SK-N-SH treated with all-trans-retinoic acid at 6 μM for 48 hours (cell line): ENCODE data around the gene DLX1.

Source experiments
- ATAC-seq: fragments of 200-7000 bp; cut with Tn5 transposase; 3 replicates; pipeline ENCODE4 v1.9.1; 2020; ENCODE audit warnings: mild to moderate bottlenecking, moderate library complexity
- ARNTL ChIP-seq: fragments of 450-650 bp; formaldehyde crosslinking; IDR thresholded peaks from 2 replicates; pipeline ENCODE4 v1.5.0; 2020; ENCODE audit warnings: low read depth, mild to moderate bottlenecking, moderate library complexity, borderline replicate concordance
- BACH2 ChIP-seq: fragments of 250-450 bp; sonication (Bioruptor Pico); IDR thresholded peaks from 2 replicates; pipeline ENCODE4 v1.9.0; 2021; ENCODE audit warnings: mild to moderate bottlenecking, borderline replicate concordance
- CSDC2 ChIP-seq: fragments of 250-450 bp; sonication (Bioruptor Pico); IDR thresholded peaks from 2 replicates; pipeline ENCODE4 v1.5.0; 2020; ENCODE audit warnings: mild to moderate bottlenecking, moderate library complexity
- ESRRG ChIP-seq: fragments of 250-450 bp; sonication (Bioruptor Pico); IDR thresholded peaks from 2 replicates; pipeline ENCODE4 v1.6.1; 2021; ENCODE audit warnings: mild to moderate bottlenecking
- GLIS3 ChIP-seq: fragments of 250-450 bp; sonication (Bioruptor Pico); IDR thresholded peaks from 2 replicates; pipeline ENCODE4 v1.5.0; 2020; ENCODE audit warnings: mild to moderate bottlenecking, moderate library complexity
- ISL1 ChIP-seq: fragments of 250-450 bp; sonication (Bioruptor Pico); IDR thresholded peaks from 2 replicates; pipeline ENCODE4 v2.1.2; 2022; ENCODE audit warnings: mild to moderate bottlenecking, moderate library complexity
- OSR1 ChIP-seq: fragments of 250-450 bp; sonication (Bioruptor Pico); IDR thresholded peaks from 2 replicates; pipeline ENCODE4 v1.8.0; 2022; ENCODE audit warnings: moderate library complexity, mild to moderate bottlenecking, inconsistent platforms
- PPARA ChIP-seq: fragments of 250-450 bp; sonication (Bioruptor Pico); IDR thresholded peaks from 2 replicates; pipeline ENCODE4 v1.5.0; 2020; ENCODE audit warnings: mild to moderate bottlenecking, borderline replicate concordance
- RARB ChIP-seq: fragments of 250-450 bp; sonication (Bioruptor Pico); IDR thresholded peaks from 2 replicates; pipeline ENCODE4 v1.8.0; 2021; ENCODE audit warnings: mild to moderate bottlenecking, moderate library complexity
- SNAI2 ChIP-seq: fragments of 250-450 bp; sonication (Bioruptor Pico); IDR thresholded peaks from 2 replicates; pipeline ENCODE4 v1.5.0; 2020; ENCODE audit warnings: mild to moderate bottlenecking, moderate library complexity
- TCF4 ChIP-seq: fragments of 250-450 bp; sonication (Bioruptor Pico); IDR thresholded peaks from 2 replicates; pipeline ENCODE4 v1.8.0; 2021; ENCODE audit warnings: mild to moderate bottlenecking, moderate library complexity, borderline replicate concordance
- TOX ChIP-seq: fragments of 250-450 bp; sonication (Bioruptor Pico); IDR thresholded peaks from 2 replicates; pipeline ENCODE4 v1.8.0; 2021; ENCODE audit warnings: mild to moderate bottlenecking, moderate library complexity, borderline replicate concordance
- ZC3H10 ChIP-seq: fragments of 250-450 bp; sonication (Bioruptor Pico); IDR thresholded peaks from 2 replicates; pipeline ENCODE4 v1.5.1; 2021; ENCODE audit warnings: mild to moderate bottlenecking, moderate library complexity
- ZFP3 ChIP-seq: fragments of 250-450 bp; sonication (Bioruptor Pico); IDR thresholded peaks from 2 replicates; pipeline ENCODE4 v1.5.0; 2020; ENCODE audit warnings: mild to moderate bottlenecking, moderate library complexity
- ZFP30 ChIP-seq: fragments of 450-650 bp; formaldehyde crosslinking; IDR thresholded peaks from 2 replicates; pipeline ENCODE4 v1.5.0; 2022; ENCODE audit warnings: mild to moderate bottlenecking, moderate library complexity
- ZNF565 ChIP-seq: fragments of 450-650 bp; formaldehyde crosslinking; conservative IDR thresholded peaks from 2 replicates; pipeline ENCODE4 v1.5.0; 2020; ENCODE audit warnings: low read depth, mild to moderate bottlenecking, moderate library complexity
- ZNF70 ChIP-seq: fragments of 450-650 bp; formaldehyde crosslinking; IDR thresholded peaks from 2 replicates; pipeline ENCODE4 v1.5.0; 2020; ENCODE audit warnings: mild to moderate bottlenecking, moderate library complexity
- TF ChIP-seq, protein P1 (sequence below): fragments of 250-450 bp; sonication (Bioruptor Pico); IDR thresholded peaks from 2 replicates; pipeline ENCODE4 v1.8.0; 2021; ENCODE audit warnings: low read depth, mild to moderate bottlenecking, moderate library complexity, borderline replicate concordance
- TF ChIP-seq, protein P2 (sequence below): fragments of 250-450 bp; sonication (Bioruptor Pico); IDR thresholded peaks from 2 replicates; pipeline ENCODE4 v1.8.0; 2020; ENCODE audit warnings: mild to moderate bottlenecking, moderate library complexity, borderline replicate concordance
- TF ChIP-seq, protein P3 (sequence below): fragments of 250-450 bp; sonication (Bioruptor Pico); IDR thresholded peaks from 2 replicates; pipeline ENCODE4 v1.5.0; 2020; ENCODE audit warnings: mild to moderate bottlenecking, moderate library complexity
- TF ChIP-seq, protein P4 (sequence below): fragments of 250-450 bp; sonication (Bioruptor Pico); IDR thresholded peaks from 2 replicates; pipeline ENCODE4 v1.5.1; 2021; ENCODE audit warnings: mild to moderate bottlenecking, moderate library complexity

Gene DLX1

DNA sequence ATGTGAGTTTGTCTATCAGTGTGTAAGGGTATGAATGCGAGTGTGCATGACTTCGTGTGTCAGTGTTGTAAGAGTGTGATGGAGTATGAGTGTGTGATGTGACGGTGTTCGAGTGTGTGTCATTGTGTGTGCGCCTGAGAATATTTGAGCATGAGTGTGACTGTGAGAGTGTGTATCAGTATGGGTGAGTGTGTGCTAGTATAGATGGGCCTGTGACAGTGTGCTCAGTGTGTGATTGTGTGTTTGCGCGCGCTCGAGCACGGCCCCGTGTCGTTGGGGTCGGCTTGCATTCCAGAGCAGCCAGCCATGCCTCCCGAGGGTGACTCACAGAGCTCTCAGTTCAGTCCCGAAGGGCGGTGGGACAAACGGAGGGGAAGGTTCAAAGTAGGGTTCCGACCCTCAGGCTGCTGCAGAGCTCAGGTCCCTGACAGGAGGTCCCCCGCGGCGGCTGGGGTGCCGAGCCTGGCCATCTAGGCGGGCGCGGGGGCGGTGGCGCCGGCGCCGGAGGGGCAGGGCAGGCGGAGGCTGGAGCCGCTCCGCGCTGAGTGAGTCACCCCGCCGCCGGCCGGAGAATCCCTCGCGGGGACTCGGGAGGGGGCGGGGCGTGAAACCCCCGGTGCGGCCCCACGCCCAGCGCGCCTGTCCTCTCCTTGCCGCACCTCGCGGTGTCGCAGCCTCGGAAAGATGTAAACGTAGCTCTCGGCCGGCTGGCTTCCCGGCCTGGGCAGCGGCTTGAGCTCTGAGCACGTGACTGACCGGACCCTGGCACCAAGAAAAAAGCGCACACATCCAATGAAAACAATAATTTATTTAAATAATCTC is 13.6 kb downstream of the DLX1 start:
- peak; percentile 23 for ATAC-seq
- TF ChIP-seq RARB (CRISPR knock-in tag) (no peak), SNAI2 (CRISPR knock-in tag) (no peak), ESRRG (CRISPR knock-in tag) (no peak), TCF4 (no peak), ZNF70 (CRISPR knock-in tag) (no peak), BACH2 (CRISPR knock-in tag) (no peak), PPARA (no peak), TOX (no peak), OSR1 (CRISPR knock-in tag) (no peak), ZNF565 (CRISPR knock-in tag) (no peak), ZFP30 (no peak), ZFP3 (CRISPR knock-in tag) (no peak), GLIS3 (no peak)
- TF ChIP-seq, protein P1, sequence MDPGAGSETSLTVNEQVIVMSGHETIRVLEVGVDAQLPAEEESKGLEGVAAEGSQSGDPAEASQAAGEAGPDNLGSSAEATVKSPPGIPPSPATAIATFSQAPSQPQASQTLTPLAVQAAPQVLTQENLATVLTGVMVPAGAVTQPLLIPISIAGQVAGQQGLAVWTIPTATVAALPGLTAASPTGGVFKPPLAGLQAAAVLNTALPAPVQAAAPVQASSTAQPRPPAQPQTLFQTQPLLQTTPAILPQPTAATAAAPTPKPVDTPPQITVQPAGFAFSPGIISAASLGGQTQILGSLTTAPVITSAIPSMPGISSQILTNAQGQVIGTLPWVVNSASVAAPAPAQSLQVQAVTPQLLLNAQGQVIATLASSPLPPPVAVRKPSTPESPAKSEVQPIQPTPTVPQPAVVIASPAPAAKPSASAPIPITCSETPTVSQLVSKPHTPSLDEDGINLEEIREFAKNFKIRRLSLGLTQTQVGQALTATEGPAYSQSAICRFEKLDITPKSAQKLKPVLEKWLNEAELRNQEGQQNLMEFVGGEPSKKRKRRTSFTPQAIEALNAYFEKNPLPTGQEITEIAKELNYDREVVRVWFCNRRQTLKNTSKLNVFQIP (CRISPR knock-in tag), result no peak
- TF ChIP-seq, protein P2, sequence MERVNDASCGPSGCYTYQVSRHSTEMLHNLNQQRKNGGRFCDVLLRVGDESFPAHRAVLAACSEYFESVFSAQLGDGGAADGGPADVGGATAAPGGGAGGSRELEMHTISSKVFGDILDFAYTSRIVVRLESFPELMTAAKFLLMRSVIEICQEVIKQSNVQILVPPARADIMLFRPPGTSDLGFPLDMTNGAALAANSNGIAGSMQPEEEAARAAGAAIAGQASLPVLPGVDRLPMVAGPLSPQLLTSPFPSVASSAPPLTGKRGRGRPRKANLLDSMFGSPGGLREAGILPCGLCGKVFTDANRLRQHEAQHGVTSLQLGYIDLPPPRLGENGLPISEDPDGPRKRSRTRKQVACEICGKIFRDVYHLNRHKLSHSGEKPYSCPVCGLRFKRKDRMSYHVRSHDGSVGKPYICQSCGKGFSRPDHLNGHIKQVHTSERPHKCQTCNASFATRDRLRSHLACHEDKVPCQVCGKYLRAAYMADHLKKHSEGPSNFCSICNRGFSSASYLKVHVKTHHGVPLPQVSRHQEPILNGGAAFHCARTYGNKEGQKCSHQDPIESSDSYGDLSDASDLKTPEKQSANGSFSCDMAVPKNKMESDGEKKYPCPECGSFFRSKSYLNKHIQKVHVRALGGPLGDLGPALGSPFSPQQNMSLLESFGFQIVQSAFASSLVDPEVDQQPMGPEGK (CRISPR knock-in tag), result no peak
- TF ChIP-seq, protein P3, sequence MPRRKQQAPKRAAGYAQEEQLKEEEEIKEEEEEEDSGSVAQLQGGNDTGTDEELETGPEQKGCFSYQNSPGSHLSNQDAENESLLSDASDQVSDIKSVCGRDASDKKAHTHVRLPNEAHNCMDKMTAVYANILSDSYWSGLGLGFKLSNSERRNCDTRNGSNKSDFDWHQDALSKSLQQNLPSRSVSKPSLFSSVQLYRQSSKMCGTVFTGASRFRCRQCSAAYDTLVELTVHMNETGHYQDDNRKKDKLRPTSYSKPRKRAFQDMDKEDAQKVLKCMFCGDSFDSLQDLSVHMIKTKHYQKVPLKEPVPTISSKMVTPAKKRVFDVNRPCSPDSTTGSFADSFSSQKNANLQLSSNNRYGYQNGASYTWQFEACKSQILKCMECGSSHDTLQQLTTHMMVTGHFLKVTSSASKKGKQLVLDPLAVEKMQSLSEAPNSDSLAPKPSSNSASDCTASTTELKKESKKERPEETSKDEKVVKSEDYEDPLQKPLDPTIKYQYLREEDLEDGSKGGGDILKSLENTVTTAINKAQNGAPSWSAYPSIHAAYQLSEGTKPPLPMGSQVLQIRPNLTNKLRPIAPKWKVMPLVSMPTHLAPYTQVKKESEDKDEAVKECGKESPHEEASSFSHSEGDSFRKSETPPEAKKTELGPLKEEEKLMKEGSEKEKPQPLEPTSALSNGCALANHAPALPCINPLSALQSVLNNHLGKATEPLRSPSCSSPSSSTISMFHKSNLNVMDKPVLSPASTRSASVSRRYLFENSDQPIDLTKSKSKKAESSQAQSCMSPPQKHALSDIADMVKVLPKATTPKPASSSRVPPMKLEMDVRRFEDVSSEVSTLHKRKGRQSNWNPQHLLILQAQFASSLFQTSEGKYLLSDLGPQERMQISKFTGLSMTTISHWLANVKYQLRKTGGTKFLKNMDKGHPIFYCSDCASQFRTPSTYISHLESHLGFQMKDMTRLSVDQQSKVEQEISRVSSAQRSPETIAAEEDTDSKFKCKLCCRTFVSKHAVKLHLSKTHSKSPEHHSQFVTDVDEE (CRISPR knock-in tag), result no peak
- TF ChIP-seq, protein P4, sequence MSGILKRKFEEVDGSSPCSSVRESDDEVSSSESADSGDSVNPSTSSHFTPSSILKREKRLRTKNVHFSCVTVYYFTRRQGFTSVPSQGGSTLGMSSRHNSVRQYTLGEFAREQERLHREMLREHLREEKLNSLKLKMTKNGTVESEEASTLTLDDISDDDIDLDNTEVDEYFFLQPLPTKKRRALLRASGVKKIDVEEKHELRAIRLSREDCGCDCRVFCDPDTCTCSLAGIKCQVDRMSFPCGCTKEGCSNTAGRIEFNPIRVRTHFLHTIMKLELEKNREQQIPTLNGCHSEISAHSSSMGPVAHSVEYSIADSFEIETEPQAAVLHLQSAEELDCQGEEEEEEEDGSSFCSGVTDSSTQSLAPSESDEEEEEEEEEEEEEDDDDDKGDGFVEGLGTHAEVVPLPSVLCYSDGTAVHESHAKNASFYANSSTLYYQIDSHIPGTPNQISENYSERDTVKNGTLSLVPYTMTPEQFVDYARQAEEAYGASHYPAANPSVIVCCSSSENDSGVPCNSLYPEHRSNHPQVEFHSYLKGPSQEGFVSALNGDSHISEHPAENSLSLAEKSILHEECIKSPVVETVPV (CRISPR knock-in tag), result no peak
- TF ChIP-seq, all 23 proteins: peak for 0

DNA sequence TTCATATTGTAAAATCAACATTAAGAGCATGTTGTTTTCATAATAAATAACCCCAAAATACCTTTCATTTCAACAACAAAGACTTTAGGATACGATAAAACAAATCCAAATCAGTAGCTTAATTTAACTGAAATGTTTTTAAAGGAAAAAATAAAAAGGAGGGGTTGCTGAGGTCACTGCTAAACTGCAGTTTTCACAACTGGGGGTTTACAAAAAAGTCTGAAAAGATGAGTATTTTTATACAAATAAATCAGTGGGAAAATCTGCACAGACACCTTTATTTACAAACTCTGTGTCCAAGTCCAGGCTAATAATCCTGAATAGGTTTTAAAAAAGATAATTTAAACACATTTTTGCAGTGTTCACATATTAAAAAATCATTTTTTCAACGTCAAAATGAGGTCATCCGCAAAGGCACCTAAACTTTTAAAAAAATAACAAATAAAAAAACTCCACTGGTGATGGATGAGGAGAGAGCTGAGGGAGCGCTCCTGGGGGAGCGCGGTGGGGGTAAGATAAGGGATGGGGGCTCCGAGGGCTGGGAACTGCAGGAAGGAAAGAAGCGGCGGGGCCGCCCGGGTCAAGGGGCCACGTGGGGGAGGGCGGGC is 14.3 kb downstream of the DLX1 start:
- no peak for ATAC-seq
- no peak for TF ChIP-seq OSR1 (CRISPR knock-in tag)
- no peak for TF ChIP-seq ZNF70 (CRISPR knock-in tag)
- no peak for TF ChIP-seq ARNTL (CRISPR knock-in tag)
- no peak for TF ChIP-seq SNAI2 (CRISPR knock-in tag)
- no peak for TF ChIP-seq BACH2 (CRISPR knock-in tag)
- no peak for TF ChIP-seq ZNF565 (CRISPR knock-in tag)
- no peak for TF ChIP-seq ZC3H10 (CRISPR knock-in tag)
- TF ChIP-seq ZFP3 (CRISPR knock-in tag), result no peak
- TF ChIP-seq, protein P2 (CRISPR knock-in tag), result no peak
- TF ChIP-seq ISL1 (CRISPR knock-in tag), result no peak
- TF ChIP-seq CSDC2 (CRISPR knock-in tag), result no peak
- no peak for TF ChIP-seq ZFP30
- no peak for TF ChIP-seq GLIS3
